NB4 (cell line): ENCODE measurements around the gene SVIL.

Source experiments
- POLR2A ChIP-seq: IDR thresholded peaks from 2 replicates; pipeline ENCODE4 v1.6.1; 2011; ENCODE audit warnings: mild to moderate bottlenecking; ENCODE audit not compliant: insufficient read length; ENCODE audit errors: extremely low read depth
- TF ChIP-seq, protein P1 (sequence below): IDR thresholded peaks from one replicate; pipeline ENCODE4 v1.5.1; 2012; ENCODE audit warnings: low read depth, low read length
- TF ChIP-seq, protein P2 (sequence below): IDR thresholded peaks from 2 replicates; pipeline ENCODE4 v1.6.1; 2011; ENCODE audit warnings: low read depth, low read length

DNA sequence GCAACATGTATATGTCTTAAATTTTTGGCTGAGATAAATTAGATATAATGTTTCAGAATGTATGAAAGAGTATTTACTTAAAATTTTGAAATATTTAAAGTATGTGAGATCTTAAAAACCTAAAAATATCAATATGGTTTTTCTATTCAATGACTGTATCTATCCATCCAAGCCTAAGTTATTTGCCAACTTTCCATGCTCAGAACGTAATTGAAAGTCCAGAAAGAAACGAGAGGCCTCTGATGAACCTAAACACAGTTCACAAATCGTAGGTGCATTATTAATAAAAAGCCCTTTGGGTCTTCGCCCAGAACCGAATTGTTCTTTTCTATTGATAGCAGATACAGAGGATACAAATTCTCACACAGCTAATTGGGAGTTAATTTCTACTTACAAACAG, 6.5 kb downstream of the SVIL start:
- TF ChIP-seq, protein P1, sequence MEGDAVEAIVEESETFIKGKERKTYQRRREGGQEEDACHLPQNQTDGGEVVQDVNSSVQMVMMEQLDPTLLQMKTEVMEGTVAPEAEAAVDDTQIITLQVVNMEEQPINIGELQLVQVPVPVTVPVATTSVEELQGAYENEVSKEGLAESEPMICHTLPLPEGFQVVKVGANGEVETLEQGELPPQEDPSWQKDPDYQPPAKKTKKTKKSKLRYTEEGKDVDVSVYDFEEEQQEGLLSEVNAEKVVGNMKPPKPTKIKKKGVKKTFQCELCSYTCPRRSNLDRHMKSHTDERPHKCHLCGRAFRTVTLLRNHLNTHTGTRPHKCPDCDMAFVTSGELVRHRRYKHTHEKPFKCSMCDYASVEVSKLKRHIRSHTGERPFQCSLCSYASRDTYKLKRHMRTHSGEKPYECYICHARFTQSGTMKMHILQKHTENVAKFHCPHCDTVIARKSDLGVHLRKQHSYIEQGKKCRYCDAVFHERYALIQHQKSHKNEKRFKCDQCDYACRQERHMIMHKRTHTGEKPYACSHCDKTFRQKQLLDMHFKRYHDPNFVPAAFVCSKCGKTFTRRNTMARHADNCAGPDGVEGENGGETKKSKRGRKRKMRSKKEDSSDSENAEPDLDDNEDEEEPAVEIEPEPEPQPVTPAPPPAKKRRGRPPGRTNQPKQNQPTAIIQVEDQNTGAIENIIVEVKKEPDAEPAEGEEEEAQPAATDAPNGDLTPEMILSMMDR: no peak
- TF ChIP-seq, protein P2, sequence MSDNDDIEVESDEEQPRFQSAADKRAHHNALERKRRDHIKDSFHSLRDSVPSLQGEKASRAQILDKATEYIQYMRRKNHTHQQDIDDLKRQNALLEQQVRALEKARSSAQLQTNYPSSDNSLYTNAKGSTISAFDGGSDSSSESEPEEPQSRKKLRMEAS: no peak
- no peak for TF ChIP-seq POLR2A
